Stimulated activated naive CD8-positive, alpha-beta T cell treated with anti-CD3 and anti-CD28 coated beads, Interleukin-15, amount 100 ng/mL, for 72 hours (primary cell): ENCODE results near the gene PRKAR2B.

ENCODE experiments used
- ATAC-seq: fragments of 150-1000 bp; cut with Tn5 transposase; 2 replicates; pipeline ENCODE4 v1.10.0; 2021; ENCODE audit warnings: mild to moderate bottlenecking, moderate library complexity
- DNase-seq, 2 donors: peaks; one replicate each; pipeline ENCODE4 v3.0.0; 2021 to 2022
- H3K27ac Mint-ChIP-seq, 2 donors: one replicate each; pipeline ENCODE4 v1.8.0; 2022; ENCODE audit warnings: mild to moderate bottlenecking in 2 of 2, mixed read lengths in 2 of 2, moderate library complexity in 2 of 2
- H3K27me3 Mint-ChIP-seq: one replicate; pipeline ENCODE4 v1.8.0; 2022; ENCODE audit warnings: mixed read lengths
- H3K4me1 Mint-ChIP-seq: one replicate; pipeline ENCODE4 v1.8.0; 2022; ENCODE audit warnings: mild to moderate bottlenecking, mixed read lengths
- H3K4me3 Mint-ChIP-seq, 2 donors: one replicate each; pipeline ENCODE4 v1.8.0; 2022; ENCODE audit warnings: mild to moderate bottlenecking in 2 of 2, mixed read lengths in 2 of 2, moderate library complexity in 1 of 2
- H3K9me3 Mint-ChIP-seq, 2 donors: one replicate each; pipeline ENCODE4 v1.8.0; 2022; ENCODE audit warnings: mixed read lengths in 2 of 2

The PRKAR2B gene

DNA sequence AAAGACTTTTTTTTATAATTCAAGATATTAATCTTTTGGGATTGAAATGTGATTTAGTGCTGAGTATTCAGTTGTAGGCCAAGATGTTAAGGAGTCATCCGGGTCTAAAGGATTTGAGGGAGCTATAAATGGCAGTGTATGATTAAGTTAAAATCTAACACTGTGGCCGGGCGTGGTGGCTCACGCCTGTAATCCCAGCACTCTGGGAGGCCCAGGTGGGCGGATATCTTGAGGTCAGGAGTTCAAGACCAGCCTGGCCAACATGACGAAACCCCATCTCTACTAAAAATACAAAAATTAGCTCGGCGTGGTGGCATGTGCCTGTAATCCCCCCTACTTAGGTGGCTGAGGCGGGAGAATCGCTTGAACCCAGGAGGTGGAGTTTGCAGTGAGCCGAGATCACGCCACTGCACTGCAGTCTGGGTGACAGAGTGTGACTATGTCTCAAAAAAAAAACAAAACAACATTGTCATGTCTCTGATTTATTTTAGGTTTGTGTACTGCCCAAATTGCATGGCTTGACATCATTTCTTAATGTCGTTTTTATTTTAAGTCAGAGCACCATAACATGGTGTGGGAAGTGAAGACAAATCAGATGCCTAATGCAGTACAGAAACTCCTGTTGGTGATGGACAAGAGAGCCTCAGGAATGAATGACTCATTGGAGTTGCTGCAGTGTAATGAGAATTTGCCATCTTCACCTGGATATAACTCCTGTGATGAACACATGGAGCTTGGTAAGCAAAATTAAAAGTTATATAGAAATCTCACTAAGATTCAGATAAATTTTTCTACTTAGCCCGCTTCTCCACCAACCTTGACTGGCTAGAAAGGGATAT is 135.0 kb downstream of the PRKAR2B start:
- ATAC-seq (peak; percentile 55), DNase-seq (no peak)
- Mint-ChIP-seq H3K4me3 (peak overlapping the region; percentile 56 to 65), H3K27me3 (no peaks in the 10 kb centered on the region), H3K27ac (peak overlapping the region; percentile 34 to 95), H3K9me3 (no peaks in the 10 kb centered on the region), H3K4me1 (peaks cover 66% of the 10 kb centered on the region)

DNA sequence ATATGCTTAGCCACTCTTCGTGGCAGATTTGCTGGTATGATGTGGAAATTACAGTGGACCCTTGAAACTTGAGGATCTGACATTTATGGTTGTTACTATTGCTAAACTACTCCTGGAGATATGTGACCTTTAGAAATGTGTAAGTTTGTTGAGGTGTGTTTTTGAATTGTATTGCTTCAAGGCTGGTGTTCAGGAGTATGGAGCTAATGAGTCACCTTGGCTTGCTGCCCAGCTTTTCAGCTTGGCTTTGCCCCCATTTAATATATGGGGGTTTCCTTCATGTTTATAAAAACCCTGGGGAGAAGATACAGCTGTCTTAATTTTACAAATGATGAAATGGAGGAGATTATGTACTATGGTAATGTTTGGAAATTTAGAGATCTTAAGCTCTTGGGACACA is 135.9 kb downstream of the PRKAR2B start:
- peaks cover 66% of the 10 kb centered on the region for H3K4me1 Mint-ChIP-seq
- peak; percentile 65 to 72 for DNase-seq
- H3K27me3 Mint-ChIP-seq = no peaks in the 10 kb centered on the region
- peak; percentile 95 for ATAC-seq
- peak overlapping the region; percentile 93 to 95 for H3K27ac Mint-ChIP-seq
- peak overlapping the region; percentile 56 to 65 for H3K4me3 Mint-ChIP-seq
- H3K9me3 Mint-ChIP-seq = no peaks in the 10 kb centered on the region

DNA sequence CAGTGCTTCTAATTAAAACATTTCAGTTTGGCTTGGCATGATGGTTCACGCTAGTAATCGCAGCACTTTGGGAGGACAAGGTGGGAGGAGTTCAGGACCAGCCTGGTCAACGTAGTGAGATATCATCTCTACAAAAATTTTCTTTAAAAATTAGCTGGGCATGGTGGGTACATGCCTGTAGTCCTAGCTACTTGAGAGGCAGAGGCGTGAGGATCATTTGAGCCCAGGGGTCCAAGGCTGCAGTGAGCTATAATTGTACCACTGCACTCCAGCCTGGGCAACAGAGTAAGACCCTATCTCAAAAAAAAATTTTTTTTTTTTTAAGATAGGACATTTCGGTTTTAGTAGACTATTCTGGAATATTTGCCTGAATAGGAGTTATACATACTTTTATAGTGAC is 136.7 kb downstream of the PRKAR2B start:
- H3K4me3 Mint-ChIP-seq = peak overlapping the region in 1 of 2 donors; percentile 65
- no peaks in the 10 kb centered on the region for H3K9me3 Mint-ChIP-seq
- H3K27me3 Mint-ChIP-seq = no peaks in the 10 kb centered on the region
- ATAC-seq (no peak), DNase-seq (no peak)
- peaks cover 59% of the 10 kb centered on the region for H3K4me1 Mint-ChIP-seq
- peak overlapping the region; percentile 93 to 95 for H3K27ac Mint-ChIP-seq

DNA sequence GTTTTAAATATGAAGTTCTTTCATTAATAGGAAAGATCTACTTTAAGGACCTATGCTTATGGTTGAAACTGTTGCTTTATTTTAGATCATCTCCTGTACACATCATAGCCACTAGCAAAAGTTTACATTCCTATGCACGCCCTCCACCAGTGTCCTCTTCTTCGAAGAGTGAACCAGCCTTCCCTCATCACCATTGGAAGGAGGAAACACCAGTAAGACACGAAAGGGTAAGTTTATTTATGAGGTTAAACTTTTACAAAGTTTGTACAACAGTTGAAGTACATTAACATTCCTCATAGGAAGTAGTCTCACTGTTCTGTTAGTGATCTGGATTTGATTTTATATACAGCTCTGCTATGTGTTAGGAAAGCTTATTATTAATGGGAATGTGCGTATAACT is 141.2 kb downstream of the PRKAR2B start:
- Mint-ChIP-seq H3K27me3 (no peaks in the 10 kb centered on the region), H3K4me3 (no peak overlapping the region), H3K4me1 (peaks cover 32% of the 10 kb centered on the region), H3K9me3 (no peaks in the 10 kb centered on the region), H3K27ac (no peak overlapping the region)
- DNase-seq (no peak), ATAC-seq (no peak)

DNA sequence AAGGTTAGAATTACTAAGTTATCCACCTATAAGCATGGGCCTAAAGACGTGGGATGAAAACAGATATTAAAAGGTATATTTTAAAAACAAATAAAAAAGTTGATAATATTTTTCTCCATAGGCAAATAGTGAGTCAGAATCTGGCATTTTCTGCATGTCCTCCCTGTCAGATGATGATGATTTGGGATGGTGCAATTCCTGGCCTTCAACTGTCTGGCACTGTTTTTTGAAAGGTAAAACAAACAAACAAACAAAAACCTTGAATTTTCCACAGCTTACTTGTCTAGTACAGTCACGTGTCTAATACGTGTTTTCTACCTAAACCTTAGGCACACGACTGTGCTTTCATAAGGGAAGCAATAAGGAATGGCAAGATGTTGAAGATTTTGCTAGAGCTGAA is 141.7 kb downstream of the PRKAR2B start:
- no peak overlapping the region for H3K4me3 Mint-ChIP-seq
- peaks cover 27% of the 10 kb centered on the region for H3K4me1 Mint-ChIP-seq
- ATAC-seq (no peak), DNase-seq (no peak)
- H3K9me3 Mint-ChIP-seq = no peaks in the 10 kb centered on the region
- no peak overlapping the region for H3K27ac Mint-ChIP-seq
- no peaks in the 10 kb centered on the region for H3K27me3 Mint-ChIP-seq

DNA sequence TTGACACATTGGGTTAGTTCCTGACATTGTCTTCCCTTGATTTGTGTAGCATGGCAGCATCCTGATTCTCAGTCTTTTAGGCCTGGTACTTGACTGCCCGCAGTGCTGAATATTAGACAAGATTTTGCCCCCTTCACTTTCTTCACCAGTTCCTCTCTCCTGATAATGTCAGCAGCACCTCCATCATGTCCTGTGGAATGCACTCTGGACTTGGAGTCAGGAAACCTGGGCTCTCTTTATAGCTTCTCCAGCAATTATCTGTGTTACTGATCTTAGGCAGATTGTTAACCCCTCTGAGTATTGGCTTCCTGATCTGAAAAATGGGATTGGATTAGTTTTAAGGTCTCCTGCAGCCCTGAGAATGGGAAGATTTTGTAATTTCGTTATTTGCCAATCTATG is 143.3 kb downstream of the PRKAR2B start:
- DNase-seq = no peak
- no peaks in the 10 kb centered on the region for H3K27me3 Mint-ChIP-seq
- ATAC-seq = no peak
- peak overlapping the region in 1 of 2 donors; percentile 13 for H3K27ac Mint-ChIP-seq
- no peaks in the 10 kb centered on the region for H3K9me3 Mint-ChIP-seq
- H3K4me3 Mint-ChIP-seq = no peak overlapping the region
- H3K4me1 Mint-ChIP-seq = peaks cover 25% of the 10 kb centered on the region

DNA sequence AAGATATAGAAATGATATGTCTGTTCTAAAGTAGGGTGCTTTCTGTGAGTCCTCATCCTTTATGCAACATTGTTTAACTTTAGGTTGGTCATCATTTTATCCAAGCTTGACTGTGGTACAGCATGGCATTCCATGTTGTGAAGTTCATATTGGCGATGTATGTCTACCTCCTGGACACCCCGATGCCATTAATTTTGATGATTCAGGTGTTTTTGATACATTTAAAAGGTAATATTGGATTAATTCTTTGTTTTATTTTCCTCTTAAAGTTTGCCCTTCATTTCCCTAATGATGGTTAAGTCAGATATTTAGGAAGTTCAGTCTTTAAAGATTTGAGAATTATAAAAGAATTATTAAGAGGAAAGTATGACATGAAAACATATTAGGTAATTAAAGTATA is 145.6 kb downstream of the PRKAR2B start:
- Mint-ChIP-seq H3K27me3 (no peaks in the 10 kb centered on the region), H3K27ac (no peak overlapping the region), H3K4me3 (no peak overlapping the region), H3K4me1 (peaks cover 13% of the 10 kb centered on the region), H3K9me3 (no peaks in the 10 kb centered on the region)
- DNase-seq = no peak
- no peak for ATAC-seq

DNA sequence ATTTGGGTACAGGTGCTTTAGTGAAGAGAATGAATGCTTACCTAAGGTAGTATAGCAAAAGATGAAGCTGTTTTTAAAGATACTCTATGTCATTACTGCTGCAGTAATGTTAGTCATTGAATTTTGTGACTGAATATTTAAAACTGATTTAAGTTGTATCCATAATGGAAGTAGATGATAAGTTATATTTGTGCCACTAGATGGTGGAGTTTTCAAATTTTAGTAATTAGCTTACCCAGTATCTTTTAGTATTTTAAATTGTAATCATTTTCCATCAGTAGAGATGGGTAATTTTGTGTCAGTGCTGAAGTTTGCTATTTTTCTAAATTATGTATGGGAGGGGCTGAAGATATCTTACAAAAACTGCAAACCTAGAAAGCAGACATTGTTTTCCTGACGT is 149.5 kb downstream of the PRKAR2B start:
- H3K27me3 Mint-ChIP-seq = no peaks in the 10 kb centered on the region
- peaks cover 3% of the 10 kb centered on the region for H3K4me1 Mint-ChIP-seq
- ATAC-seq = no peak
- H3K9me3 Mint-ChIP-seq = no peaks in the 10 kb centered on the region
- H3K4me3 Mint-ChIP-seq = no peak overlapping the region
- DNase-seq = no peak
- H3K27ac Mint-ChIP-seq = peak overlapping the region in 1 of 2 donors; percentile 44

DNA sequence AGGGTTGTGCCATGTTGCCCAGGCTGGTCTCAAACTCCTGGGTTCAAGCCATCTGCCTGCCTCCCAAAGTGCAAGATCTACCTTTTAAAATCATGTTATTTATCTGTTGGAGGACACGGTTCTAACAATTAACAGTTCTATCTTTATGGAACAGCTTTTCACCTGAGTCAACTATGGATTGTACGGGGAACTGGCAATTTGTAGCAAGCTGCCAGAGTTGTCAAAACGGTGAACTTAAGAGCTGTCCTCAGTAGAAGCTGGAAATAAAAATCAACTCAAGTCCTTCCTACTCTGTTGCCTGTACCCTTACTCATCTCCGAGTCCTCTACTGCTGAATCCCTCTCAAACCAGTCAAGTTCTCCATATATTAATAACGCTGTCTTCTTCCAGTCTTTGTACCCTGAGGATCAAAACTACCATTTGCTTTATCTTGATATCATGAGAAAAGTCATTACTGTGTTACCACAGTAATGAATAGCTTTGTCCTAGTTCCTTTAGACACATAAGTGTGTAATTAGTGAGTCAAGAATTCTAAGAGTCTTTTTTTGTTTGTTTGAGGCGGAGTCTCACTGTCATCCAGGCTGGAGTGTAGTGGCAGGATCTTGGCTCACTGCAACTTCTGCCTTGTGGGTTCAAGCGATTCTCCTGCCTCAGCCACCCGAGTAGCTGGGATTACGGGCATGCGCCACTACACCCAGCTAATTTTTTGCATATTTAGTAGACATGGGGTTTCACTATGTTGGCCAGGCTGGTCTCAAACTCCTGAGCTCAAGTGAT is 152.5 kb downstream of the PRKAR2B start:
- Mint-ChIP-seq H3K9me3 (no peaks in the 10 kb centered on the region), H3K4me1 (no peaks in the 10 kb centered on the region), H3K4me3 (no peak overlapping the region), H3K27ac (peak overlapping the region in 1 of 2 donors; percentile 50), H3K27me3 (no peaks in the 10 kb centered on the region)
- ATAC-seq (no peak), DNase-seq (no peak)

DNA sequence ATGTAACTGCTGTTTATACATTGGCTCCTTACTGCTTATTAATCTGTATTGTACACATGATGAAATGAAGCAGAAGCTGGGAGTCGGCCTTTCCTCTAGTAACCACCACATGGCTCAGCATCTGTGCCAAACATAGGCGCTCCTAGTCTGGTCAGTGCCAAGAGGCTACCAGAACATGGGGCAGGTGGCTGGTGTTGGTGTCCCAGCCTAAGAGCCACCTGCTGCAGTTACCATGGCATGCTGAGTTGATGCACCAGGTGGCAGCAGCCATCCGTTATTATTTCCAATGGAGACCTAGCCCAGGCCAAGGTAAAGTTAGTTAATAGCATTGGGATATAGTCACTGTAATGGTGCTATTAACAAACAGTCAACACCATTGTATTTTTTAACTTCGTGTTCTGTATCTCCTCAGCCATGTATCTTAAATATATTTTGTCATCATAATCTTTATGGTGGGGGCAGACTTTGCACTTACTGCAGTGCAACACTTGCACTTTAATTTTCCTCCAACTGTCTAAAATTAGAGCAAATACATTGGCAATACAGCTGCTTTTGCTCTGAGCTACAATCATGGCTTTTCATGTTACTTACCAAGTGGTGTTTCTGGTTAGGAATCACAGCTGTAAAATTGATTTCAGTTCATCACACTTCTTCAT is 157.4 kb downstream of the PRKAR2B start:
- H3K4me3 Mint-ChIP-seq = no peak overlapping the region

DNA sequence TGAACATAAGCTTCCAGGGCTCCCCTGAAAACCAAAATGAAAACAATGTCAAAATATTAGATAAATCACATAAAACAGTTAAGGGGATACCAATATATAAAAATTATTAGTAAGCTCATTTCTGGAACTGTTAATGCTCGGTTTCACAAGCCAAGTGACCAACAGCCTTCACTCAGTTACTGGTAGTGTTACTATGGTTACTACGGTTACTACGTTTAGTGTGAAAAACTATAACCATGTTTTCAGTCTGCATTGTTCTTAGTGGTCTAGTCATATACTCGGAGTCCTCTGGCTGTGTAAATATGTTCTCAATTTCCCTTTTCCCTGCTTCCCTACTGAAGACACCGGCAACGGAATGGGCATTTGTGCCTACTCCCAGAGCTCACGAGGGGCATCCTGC is 159.1 kb downstream of the PRKAR2B start:
- ATAC-seq = no peak
- Mint-ChIP-seq H3K27ac (peak overlapping the region in 1 of 2 donors; percentile 88), H3K4me1 (no peaks in the 10 kb centered on the region), H3K4me3 (no peak overlapping the region), H3K27me3 (no peaks in the 10 kb centered on the region), H3K9me3 (no peaks in the 10 kb centered on the region)
- no peak for DNase-seq

More for the DNA sequence above, 157.4 kb downstream of the PRKAR2B start:
- no peaks in the 10 kb centered on the region for H3K4me1 Mint-ChIP-seq
- H3K9me3 Mint-ChIP-seq = no peaks in the 10 kb centered on the region
- peak; percentile 80 for ATAC-seq
- H3K27ac Mint-ChIP-seq = peak overlapping the region in 1 of 2 donors; percentile 6
- peak; percentile 19 to 29 for DNase-seq
- no peaks in the 10 kb centered on the region for H3K27me3 Mint-ChIP-seq

DNA sequence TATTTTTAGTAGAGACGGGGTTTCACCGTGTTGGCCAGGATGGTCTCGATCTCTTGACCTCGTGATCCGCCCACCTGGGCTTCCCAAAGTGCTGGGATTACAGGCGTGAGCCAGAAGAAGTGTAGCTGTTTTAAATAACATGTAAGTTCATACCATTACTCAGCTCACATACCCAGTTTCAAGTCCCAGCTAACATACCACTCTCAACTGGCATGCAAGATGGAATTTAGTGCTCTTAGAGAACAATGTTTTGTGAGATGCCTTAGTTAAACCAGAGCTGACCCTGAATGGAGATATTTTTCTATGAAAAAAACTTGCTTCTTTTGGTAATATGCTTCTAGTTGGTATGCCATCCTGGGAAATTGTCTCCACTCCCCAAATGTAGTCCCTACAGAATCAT is 161.6 kb downstream of the PRKAR2B start:
- Mint-ChIP-seq H3K4me3 (no peak overlapping the region), H3K27ac (no peak overlapping the region), H3K9me3 (no peaks in the 10 kb centered on the region), H3K27me3 (no peaks in the 10 kb centered on the region), H3K4me1 (no peaks in the 10 kb centered on the region)
- ATAC-seq (no peak), DNase-seq (no peak)

DNA sequence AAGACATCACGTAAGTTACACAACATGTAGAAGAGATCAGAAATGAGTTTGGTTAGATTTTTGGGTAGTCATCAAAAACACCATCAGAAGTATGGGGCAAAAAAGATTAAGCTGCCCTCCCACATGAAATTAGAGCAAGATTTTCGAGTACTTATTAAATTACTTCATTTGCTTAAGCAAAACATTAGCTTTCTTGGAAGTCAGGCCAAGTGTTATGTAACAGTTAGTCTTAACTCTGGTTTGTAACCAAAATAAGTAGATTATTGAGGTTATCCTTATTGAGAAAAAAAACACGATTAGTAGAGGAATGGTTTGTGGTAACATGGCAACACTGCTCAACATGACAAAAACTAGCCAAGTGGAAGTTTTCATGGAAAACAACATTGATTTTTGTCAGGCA is 162.2 kb downstream of the PRKAR2B start:
- no peaks in the 10 kb centered on the region for H3K27me3 Mint-ChIP-seq
- H3K27ac Mint-ChIP-seq = no peak overlapping the region
- no peak for ATAC-seq
- H3K4me3 Mint-ChIP-seq = no peak overlapping the region
- no peak for DNase-seq
- no peaks in the 10 kb centered on the region for H3K4me1 Mint-ChIP-seq
- H3K9me3 Mint-ChIP-seq = no peaks in the 10 kb centered on the region

DNA sequence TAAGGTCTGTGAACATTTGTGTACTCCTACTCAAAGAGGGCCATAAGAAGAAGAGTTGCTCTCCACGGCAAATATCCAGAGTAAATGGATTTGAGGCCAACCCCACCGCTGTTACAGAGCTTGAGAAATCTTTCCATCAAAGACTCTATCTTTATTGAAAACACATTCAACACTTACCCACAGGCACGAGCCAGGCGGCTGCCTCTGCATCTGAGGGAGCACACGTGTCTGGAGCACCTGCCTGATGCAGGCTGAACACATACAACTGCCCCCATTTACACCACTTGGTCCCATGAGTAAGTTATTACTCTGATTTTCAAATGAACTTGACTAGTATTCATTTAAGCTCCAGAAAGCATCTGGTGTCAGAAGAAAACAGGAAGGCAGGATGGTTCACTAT is 163.0 kb downstream of the PRKAR2B start:
- H3K4me1 Mint-ChIP-seq = peaks cover under 1% of the 10 kb centered on the region
- DNase-seq = no peak
- no peak overlapping the region for H3K27ac Mint-ChIP-seq

DNA sequence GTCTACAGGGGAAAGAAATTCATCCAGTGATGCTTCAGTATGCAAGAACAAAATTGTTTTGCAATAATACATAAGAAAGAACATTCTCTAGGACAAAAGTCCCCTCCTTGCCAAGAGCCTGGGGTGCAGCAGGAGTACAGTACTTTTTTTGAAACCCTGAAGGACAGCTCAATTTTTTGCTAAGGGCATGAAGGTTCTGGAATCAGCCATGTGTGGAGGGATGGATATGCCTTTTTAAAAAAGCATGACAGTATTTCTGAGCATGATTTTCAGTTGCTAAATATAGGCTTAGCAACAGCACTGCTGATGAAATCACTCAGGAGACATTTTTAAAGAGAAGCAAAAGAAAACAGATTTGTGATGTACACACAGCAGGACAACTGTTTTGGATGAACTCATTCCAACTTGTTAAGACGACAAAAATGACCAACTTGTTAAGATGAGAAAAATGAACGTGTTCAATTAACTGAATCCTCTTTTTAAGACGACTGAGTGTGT is 163.6 kb downstream of the PRKAR2B start:
- Mint-ChIP-seq H3K27ac (peak overlapping the region in 1 of 2 donors; percentile 22), H3K4me3 (no peak overlapping the region), H3K9me3 (no peaks in the 10 kb centered on the region), H3K27me3 (no peaks in the 10 kb centered on the region), H3K4me1 (peaks cover 4% of the 10 kb centered on the region)
- ATAC-seq (no peak), DNase-seq (no peak)

More for the DNA sequence above, 163.0 kb downstream of the PRKAR2B start:
- no peaks in the 10 kb centered on the region for H3K9me3 Mint-ChIP-seq
- no peak overlapping the region for H3K4me3 Mint-ChIP-seq
- no peaks in the 10 kb centered on the region for H3K27me3 Mint-ChIP-seq
- no peak for ATAC-seq
